ENCODE data around the gene VAT1L. TPM values are rescaled to one million over a fixed set of nuclear protein-coding genes. Genes with fewer than 3 reads are reported as not detected.

The VAT1L gene
- total RNA-seq, 1 donor from 2014 or later, result 6.4 TPM

DNA sequence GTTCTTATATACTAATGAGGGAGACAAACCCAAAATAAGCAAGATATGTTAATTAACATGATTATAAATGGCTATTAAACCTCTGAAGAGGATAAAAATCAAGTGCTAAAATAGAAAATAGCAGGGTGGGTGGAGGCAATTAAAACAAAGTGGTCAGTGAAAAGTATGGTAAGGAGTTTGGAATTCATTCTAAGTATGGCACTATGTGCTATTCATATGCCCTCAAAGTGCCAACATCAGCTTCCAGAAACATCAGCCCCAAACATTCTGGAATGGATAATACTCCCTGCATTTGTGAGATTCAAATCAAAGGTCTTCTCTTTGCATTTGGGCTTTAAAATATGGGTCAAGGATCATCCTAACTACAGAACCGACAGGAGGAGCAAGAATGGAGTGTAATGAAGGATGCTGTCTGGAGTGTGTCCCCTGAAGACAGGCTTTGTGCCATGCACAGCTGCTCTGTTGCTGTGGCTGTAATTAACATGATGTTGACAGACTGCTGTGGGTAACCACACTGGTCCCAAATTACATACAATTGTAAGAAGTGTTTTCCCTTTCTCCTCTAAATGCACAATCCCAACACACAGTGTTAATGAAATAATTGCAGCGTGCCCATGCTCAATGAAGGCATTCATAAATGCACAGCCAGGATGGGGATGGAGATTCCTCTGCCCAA, 93.1 kb downstream of the VAT1L start:
- TF ChIP-seq POLR2A (IDR thresholded peaks at IDR 0.05) (no peak), POLR2AphosphoS5 (IDR thresholded peaks at IDR 0.05; ENCODE audit: insufficient read depth in 1 of 2, low read depth in 1 of 2) (no peak)
- TF ChIP-seq, protein P1, sequence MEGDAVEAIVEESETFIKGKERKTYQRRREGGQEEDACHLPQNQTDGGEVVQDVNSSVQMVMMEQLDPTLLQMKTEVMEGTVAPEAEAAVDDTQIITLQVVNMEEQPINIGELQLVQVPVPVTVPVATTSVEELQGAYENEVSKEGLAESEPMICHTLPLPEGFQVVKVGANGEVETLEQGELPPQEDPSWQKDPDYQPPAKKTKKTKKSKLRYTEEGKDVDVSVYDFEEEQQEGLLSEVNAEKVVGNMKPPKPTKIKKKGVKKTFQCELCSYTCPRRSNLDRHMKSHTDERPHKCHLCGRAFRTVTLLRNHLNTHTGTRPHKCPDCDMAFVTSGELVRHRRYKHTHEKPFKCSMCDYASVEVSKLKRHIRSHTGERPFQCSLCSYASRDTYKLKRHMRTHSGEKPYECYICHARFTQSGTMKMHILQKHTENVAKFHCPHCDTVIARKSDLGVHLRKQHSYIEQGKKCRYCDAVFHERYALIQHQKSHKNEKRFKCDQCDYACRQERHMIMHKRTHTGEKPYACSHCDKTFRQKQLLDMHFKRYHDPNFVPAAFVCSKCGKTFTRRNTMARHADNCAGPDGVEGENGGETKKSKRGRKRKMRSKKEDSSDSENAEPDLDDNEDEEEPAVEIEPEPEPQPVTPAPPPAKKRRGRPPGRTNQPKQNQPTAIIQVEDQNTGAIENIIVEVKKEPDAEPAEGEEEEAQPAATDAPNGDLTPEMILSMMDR (IDR thresholded peaks at IDR 0.05), result no peak
- DNase-seq (ENCODE audit: extremely low spot score in 2 of 2), result no peak
- no peak overlapping the region for H3K27ac ChIP-seq

DNA sequence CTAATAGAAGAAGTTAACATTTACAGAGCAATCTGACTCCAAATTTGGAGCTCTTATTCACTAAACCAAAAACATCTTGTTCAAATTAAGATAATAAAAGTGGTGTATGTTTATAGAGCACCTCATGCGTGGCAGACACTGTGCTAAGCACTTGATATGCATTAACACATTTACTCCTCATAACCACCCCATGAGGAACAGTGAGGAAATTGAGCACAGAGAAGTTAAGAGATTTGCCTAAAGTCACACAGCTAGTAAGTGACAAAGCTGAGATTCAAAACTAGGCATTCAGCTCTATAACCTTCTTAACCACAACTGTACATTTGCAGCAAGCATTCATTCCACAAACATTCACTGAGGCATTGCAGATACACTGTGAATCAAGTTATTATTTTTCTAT, 94.0 kb downstream of the VAT1L start:
- TF ChIP-seq POLR2A (IDR thresholded peaks at IDR 0.05) (no peak), POLR2AphosphoS5 (IDR thresholded peaks at IDR 0.05; ENCODE audit: insufficient read depth in 1 of 2, low read depth in 1 of 2) (no peak)
- TF ChIP-seq, protein P1 (IDR thresholded peaks at IDR 0.05), result no peak
- no peaks in the 10 kb centered on the region for H3K9me3 ChIP-seq
- DNase-seq (ENCODE audit: extremely low spot score in 2 of 2), result no peak
- H3K4me1 ChIP-seq, result no peaks in the 10 kb centered on the region
- H3K27ac ChIP-seq, result no peak overlapping the region
- no peaks in the 10 kb centered on the region for H3K36me3 ChIP-seq
- no peak overlapping the region for H3K4me3 ChIP-seq
- intact Hi-C loops (cut with DNase I), result no loop called here
- no peaks in the 10 kb centered on the region for H3K27me3 ChIP-seq

More for the DNA sequence above, 93.1 kb downstream of the VAT1L start:
- no peaks in the 10 kb centered on the region for H3K9me3 ChIP-seq
- no peak overlapping the region for H3K4me3 ChIP-seq
- no peaks in the 10 kb centered on the region for H3K27me3 ChIP-seq
- H3K36me3 ChIP-seq, result no peaks in the 10 kb centered on the region
- intact Hi-C loops (cut with DNase I), result loop anchor here (1.0 kb wide), 1 partner anchor 31 kb away; no protein-coding TSS in a partner anchor
- H3K4me1 ChIP-seq, result no peaks in the 10 kb centered on the region

DNA sequence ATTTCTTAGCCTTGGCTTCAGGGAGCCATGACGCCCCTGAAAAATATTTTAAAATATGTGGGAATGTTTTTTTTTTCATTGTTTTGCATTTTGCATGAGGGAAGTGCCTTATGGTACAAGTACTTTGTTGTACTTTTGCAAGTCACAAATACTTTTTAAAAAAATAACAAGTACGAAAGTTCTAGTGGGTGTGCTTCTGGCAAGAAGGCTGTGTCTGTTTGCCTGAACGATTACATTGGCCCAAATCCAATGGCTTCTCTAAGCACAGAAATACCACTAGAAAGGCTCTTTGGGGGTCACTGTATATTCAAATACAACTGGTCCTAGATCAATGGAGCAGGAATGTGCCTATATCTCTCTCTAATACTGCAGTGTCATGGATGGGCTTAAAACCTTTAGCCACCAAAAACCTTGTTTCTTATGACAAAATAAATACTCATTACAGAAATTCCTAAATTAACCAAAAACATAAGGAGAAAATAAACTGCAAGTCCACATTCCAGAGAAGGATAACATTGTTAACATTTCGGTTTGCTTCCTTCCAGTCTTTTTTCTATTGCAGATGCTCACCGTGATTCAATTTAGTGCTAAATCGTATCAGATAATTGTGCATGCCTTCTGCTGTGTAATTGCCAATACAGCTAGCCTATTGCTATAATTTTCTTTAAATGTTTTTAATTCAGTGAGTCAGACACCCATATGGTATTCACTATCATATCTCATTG, 97.4 kb downstream of the VAT1L start:
- no peak for DNase-seq (ENCODE audit: extremely low spot score in 2 of 2)
- Histone ChIP-seq H3K9me3 (no peaks in the 10 kb centered on the region), H3K27ac (no peak overlapping the region), H3K4me3 (no peak overlapping the region), H3K36me3 (no peaks in the 10 kb centered on the region), H3K27me3 (no peaks in the 10 kb centered on the region), H3K4me1 (no peaks in the 10 kb centered on the region)
- intact Hi-C loops (cut with DNase I), result no loop called here
- TF ChIP-seq POLR2AphosphoS5 (IDR thresholded peaks at IDR 0.05; ENCODE audit: insufficient read depth in 1 of 2, low read depth in 1 of 2), result no peak
- TF ChIP-seq, protein P1 (IDR thresholded peaks at IDR 0.05), result no peak
- TF ChIP-seq POLR2A (IDR thresholded peaks at IDR 0.05), result no peak

DNA sequence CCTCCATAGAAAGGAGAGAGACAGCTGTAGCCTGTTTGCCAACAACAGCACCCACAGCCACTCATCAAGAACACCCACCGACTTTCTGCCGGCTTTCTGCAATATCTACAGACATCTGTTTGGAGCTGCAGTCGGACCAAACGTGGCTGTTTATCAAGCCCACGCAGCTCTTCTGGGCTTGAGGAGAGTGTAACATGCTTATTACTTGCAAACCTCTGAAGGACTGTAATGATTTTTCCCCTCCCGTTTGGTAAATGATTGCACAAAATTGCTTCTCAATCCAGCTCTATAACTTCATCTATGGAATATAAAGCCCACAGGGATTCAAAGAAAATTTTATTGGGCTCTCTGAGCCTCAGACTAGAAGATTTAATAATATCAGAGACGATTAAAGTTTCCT, 100.5 kb downstream of the VAT1L start:
- intact Hi-C loops (cut with DNase I), result no loop called here
- DNase-seq (ENCODE audit: extremely low spot score in 2 of 2), result no peak

More for the DNA sequence above, 100.5 kb downstream of the VAT1L start:
- H3K9me3 ChIP-seq, result no peaks in the 10 kb centered on the region
- H3K36me3 ChIP-seq, result no peaks in the 10 kb centered on the region
- TF ChIP-seq, protein P1 (IDR thresholded peaks at IDR 0.05), result no peak
- TF ChIP-seq POLR2AphosphoS5 (IDR thresholded peaks at IDR 0.05; ENCODE audit: insufficient read depth in 1 of 2, low read depth in 1 of 2) (no peak), POLR2A (IDR thresholded peaks at IDR 0.05) (no peak)
- H3K4me3 ChIP-seq, result no peak overlapping the region
- no peaks in the 10 kb centered on the region for H3K27me3 ChIP-seq
- no peak overlapping the region for H3K27ac ChIP-seq
- H3K4me1 ChIP-seq, result no peaks in the 10 kb centered on the region

All from vagina (tissue), 2 donors.